ENCODE results near the gene RPS16.

The RPS16 gene

DNA sequence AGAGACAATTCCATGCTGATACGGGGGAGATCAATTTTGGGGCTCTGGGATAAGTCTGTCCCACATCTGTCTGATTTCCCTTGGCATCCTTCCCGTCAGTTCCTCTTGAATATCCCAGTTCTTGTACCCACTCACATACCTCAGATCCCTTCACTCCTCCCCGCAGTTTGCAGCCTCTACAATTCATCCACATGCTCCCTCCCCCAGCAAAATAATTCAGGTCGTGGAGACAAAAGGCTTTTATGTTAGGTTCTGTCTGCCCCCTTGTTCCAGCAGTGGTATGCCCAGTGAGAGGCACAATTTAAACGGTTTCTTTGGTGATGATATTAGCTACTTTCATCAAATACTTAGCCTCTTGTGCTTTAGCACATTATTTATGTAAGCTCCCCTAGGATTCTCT lies 9.6 kb downstream of the RPS16 start:
- no peak overlapping the region for H3K4me3 ChIP-seq (ENCODE audit: low read depth, low read length)
- TF ChIP-seq, protein P1, sequence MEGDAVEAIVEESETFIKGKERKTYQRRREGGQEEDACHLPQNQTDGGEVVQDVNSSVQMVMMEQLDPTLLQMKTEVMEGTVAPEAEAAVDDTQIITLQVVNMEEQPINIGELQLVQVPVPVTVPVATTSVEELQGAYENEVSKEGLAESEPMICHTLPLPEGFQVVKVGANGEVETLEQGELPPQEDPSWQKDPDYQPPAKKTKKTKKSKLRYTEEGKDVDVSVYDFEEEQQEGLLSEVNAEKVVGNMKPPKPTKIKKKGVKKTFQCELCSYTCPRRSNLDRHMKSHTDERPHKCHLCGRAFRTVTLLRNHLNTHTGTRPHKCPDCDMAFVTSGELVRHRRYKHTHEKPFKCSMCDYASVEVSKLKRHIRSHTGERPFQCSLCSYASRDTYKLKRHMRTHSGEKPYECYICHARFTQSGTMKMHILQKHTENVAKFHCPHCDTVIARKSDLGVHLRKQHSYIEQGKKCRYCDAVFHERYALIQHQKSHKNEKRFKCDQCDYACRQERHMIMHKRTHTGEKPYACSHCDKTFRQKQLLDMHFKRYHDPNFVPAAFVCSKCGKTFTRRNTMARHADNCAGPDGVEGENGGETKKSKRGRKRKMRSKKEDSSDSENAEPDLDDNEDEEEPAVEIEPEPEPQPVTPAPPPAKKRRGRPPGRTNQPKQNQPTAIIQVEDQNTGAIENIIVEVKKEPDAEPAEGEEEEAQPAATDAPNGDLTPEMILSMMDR (IDR thresholded peaks at IDR 0.05; ENCODE audit: borderline replicate concordance, insufficient read depth, low read depth, low read length): no peak

DNA sequence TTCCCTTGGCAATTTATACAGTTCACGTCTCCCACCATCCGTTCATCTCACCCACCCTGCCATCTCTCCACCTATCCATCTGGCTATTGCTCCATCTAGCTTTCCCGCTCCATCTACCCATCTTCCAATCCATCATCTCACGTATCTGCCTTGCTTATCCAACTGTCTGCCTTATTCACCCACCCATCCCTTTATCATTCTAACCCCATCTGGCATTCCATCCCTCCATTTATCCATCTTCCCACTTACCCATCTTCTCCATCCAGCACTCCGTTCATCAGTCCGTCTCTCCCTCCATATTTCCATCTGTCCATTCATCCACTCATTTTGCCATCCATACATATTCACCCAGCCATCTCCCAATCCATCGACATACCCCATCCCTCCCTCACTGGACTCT lies 10.0 kb downstream of the RPS16 start:
- TF ChIP-seq, protein P1 (IDR thresholded peaks at IDR 0.05; ENCODE audit: borderline replicate concordance, insufficient read depth, low read depth, low read length): no peak
- no peak overlapping the region for H3K4me3 ChIP-seq (ENCODE audit: low read depth, low read length)

DNA sequence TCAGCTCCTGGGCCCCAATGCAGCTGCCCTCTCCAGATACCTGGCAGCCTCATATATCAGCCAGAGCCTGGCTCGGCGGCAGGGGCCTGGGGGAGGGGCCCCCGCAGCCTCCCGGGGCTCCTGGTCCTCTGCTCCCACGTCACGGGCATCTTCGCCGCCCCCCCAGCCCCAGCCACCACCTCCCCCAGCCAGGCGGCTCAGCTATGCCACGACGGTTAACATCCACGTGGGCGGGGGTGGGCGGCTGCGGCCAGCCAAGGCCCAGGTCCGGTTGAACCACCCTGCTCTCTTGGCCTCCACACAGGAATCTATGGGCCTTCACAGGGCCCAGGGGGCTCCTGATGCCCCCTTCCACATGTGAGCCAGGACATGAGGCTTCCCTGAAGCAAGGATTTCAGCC lies 10.8 kb downstream of the RPS16 start:
- TF ChIP-seq, protein P1 (IDR thresholded peaks at IDR 0.05; ENCODE audit: borderline replicate concordance, insufficient read depth, low read depth, low read length): no peak
- H3K4me3 ChIP-seq (ENCODE audit: low read depth, low read length): no peak overlapping the region

DNA sequence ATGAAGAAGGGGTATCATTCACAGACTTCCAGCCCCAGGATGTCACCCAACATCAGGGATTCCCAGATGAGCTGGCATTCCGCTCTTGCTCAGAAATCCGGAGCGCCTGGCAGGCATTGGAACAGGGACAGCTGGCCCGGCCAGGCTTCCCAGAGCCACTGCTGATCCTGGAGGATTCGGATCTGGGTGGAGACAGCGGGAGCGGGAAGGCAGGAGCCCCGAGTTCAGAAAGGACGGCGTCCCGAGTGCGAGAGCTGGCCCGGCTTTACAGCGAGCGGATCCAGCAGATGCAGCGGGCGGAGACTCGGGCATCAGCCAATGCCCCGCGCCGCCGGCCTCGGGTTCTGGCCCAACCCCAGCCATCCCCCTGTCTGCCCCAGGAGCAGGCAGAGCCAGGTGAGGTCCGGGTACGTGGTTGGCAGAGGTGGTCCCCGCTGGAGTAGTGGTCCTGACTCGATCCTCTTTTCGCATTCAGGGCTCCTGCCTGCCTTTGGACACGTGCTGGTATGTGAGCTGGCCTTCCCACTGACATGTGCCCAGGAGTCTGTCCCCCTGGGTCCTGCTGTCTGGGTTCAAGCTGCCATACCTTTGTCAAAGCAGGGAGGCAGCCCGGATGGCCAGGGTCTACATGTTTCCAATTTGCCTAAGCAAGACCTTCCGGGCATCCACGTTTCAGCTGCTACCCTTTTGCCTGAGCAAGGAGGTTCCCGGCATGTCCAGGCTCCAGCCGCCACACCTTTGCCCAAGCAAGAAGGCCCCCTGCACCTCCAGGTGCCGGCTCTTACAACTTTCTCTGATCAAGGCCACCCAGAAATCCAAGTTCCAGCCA lies 12.3 kb downstream of the RPS16 start:
- no peak overlapping the region for H3K4me3 ChIP-seq (ENCODE audit: low read depth, low read length)
- TF ChIP-seq, protein P1 (IDR thresholded peaks at IDR 0.05; ENCODE audit: borderline replicate concordance, insufficient read depth, low read depth, low read length): no peak

DNA sequence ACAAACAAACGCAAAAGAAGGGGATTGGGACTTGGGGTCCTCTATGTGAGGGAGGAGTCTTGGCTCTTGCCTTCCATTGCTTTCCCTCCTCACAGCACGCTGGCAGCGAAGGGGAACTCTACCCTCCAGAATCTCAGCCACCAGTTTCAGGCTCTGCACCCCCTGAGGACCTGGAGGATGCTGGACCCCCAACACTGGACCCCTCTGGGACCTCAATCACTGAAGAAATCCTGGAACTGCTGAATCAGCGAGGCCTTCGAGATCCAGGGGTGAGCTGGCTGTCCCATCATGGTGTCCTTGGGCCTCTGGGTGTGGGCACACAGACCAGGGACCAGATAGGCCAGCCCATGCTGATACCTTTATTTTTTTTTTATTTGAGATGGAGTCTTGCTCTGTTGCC lies 13.7 kb downstream of the RPS16 start:
- TF ChIP-seq, protein P1 (IDR thresholded peaks at IDR 0.05; ENCODE audit: borderline replicate concordance, insufficient read depth, low read depth, low read length): no peak
- H3K4me3 ChIP-seq (ENCODE audit: low read depth, low read length): no peak overlapping the region

DNA sequence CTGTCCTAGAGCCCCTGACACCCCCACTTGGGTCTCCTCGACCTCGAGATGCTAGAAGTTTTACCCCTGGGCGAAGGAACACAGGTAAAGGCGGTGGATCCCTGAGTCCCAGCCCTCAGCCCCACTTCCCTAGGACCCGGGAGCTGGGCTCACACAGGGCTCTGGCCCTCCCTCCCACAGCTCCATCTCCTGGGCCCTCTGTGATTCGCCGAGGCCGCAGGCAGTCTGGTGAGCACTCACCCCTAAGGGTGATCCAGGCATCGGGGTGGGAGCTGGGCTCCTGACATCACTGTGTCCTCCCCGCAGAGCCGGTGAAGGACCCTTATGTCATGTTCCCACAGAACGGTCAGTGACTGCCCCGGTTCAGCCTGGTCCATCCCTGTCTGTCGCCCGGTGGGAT lies 15.0 kb downstream of the RPS16 start:
- H3K4me3 ChIP-seq (ENCODE audit: low read depth, low read length): no peak overlapping the region
- TF ChIP-seq, protein P1 (IDR thresholded peaks at IDR 0.05; ENCODE audit: borderline replicate concordance, insufficient read depth, low read depth, low read length): no peak

DNA sequence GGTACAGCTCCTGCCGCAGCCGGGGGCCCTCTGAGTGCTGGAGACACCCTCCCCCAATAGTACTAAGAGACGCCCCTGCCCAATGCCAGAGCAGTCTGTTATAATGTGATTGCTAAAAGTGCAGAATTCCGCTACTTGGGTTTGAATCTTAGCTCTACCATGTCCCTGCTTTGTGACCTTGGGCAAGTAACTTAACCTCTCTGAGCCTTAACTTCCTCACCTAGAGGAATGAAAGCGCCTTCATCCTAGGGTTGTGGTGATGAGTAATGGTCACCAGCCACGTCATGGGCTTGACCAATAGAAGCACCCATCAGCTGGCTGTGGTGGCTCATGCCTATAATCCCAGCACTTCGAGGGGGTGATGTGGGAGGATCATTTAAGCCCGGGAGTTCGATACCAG lies 16.7 kb downstream of the RPS16 start:
- H3K4me3 ChIP-seq (ENCODE audit: low read depth, low read length): no peak overlapping the region
- TF ChIP-seq, protein P1 (IDR thresholded peaks at IDR 0.05; ENCODE audit: borderline replicate concordance, insufficient read depth, low read depth, low read length): no peak

Measured in GM12875 (cell line).